22Rv1 (cell line): ENCODE results near the gene JPH3.

ENCODE experiments used
- H3K27ac ChIP-seq: fragments of 450-650 bp; 2 replicates; pipeline ENCODE4 v1.5.1; 2017
- ZFX ChIP-seq: fragments of 450-650 bp; IDR thresholded peaks from 2 replicates; pipeline ENCODE4 v1.6.1; 2017; ENCODE audit warnings: antibody characterized with exemption, borderline replicate concordance
- TF ChIP-seq, protein P1 (sequence below): fragments of 450-650 bp; IDR thresholded peaks from 2 replicates; pipeline ENCODE4 v1.5.1; 2017; ENCODE audit warnings: mild to moderate bottlenecking

JPH3 gene

DNA sequence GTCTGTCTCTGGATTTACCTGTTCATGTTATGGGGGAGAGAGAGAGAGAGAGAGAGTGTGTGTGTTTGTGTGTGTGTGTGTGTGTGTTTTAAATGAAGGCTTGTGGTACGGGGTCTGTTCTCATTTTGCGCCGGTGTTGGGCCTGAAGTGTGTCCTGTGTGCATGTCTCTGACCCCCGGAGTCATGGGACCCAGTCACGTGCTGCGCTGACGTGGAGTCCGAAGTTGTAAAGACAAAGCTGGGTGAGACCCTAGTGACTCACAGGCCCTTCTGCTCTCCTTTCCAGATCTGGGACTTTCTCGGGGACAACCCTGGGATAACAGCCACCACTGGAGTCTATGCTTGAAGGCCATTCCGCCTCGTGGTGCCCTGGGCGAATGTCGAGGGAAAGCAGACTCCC, 35.0 kb downstream of the JPH3 start:
- no peak for TF ChIP-seq ZFX
- TF ChIP-seq, protein P1, sequence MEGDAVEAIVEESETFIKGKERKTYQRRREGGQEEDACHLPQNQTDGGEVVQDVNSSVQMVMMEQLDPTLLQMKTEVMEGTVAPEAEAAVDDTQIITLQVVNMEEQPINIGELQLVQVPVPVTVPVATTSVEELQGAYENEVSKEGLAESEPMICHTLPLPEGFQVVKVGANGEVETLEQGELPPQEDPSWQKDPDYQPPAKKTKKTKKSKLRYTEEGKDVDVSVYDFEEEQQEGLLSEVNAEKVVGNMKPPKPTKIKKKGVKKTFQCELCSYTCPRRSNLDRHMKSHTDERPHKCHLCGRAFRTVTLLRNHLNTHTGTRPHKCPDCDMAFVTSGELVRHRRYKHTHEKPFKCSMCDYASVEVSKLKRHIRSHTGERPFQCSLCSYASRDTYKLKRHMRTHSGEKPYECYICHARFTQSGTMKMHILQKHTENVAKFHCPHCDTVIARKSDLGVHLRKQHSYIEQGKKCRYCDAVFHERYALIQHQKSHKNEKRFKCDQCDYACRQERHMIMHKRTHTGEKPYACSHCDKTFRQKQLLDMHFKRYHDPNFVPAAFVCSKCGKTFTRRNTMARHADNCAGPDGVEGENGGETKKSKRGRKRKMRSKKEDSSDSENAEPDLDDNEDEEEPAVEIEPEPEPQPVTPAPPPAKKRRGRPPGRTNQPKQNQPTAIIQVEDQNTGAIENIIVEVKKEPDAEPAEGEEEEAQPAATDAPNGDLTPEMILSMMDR: no peak
- no peak overlapping the region for H3K27ac ChIP-seq

DNA sequence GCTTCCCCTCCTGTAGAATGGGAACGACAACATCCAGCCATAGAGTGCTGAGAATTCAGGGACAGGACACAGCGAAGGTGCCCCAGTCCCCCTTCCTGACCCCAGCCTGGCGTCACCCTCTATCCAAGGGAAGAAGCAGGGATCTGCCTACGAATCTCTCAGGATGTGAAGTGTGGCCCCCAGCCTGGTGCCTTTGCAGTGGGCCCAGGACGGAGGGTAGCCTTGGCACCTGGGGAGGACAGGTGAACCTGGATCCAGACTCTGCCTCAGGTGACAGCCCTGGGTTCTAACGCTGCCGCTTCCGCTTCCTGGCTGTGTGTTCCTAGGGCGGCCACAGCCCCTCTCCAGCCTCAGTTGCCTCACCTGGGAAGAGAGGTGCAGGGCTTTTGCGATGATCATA, 36.4 kb downstream of the JPH3 start:
- TF ChIP-seq, protein P1: no peak
- no peak for TF ChIP-seq ZFX
- H3K27ac ChIP-seq: no peak overlapping the region

DNA sequence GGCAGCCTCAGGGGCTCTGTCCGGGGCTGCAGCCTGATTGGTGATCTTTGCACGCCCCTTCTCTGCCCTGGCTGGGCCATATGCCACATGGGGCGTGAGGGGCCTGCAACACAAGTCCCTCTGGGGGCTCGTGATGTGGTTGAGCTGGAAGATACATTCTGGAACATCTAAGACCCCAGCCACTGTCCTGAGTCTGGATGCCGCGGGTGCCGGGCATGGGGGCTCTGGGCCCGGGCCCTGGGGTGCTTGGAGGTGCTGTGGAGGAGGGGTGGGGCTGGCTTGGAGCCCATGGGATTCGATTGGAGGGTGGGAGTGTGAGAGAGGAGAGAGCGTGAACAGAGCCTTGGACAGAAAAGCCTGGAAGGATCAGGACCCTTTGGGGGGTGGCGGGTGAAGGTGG, 39.4 kb downstream of the JPH3 start:
- TF ChIP-seq ZFX: no peak
- TF ChIP-seq, protein P1: no peak

DNA sequence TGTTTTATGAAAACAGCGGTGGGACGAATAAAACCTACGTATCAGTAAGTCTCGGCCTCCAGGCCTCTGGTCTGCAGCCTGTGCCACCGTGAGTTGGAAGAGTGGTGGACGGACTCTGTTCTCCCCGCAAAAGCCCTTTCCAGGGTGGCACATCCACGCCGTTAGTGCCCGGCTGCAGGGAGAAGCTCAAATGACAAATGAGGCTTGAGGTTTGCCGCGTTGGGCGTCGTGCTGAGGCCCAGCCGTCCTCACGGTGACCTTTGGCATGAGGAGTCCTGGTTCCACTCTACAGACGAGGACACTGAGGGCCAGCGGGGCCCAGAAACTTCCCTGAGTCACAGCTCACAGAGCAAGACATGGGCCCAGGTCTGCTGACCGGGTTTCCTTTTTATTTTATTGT, 40.2 kb downstream of the JPH3 start:
- H3K27ac ChIP-seq: no peak overlapping the region
- TF ChIP-seq ZFX: no peak
- TF ChIP-seq, protein P1: no peak

More for the DNA sequence above, 39.4 kb downstream of the JPH3 start:
- no peak overlapping the region for H3K27ac ChIP-seq

DNA sequence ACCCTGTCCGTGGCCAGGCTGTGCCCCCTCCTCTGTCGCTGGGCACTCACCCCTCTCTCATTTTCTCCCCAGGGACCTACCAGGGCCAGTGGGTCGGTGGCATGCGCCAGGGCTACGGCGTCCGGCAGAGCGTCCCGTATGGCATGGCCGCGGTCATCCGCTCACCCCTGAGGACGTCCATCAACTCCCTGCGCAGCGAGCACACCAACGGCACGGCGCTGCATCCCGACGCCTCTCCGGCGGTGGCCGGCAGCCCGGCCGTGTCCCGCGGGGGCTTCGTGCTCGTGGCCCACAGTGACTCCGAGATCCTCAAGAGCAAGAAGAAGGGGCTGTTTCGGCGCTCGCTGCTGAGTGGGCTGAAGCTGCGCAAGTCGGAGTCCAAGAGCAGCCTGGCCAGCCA, 41.9 kb downstream of the JPH3 start:
- TF ChIP-seq, protein P1: no peak
- H3K27ac ChIP-seq: no peak overlapping the region

DNA sequence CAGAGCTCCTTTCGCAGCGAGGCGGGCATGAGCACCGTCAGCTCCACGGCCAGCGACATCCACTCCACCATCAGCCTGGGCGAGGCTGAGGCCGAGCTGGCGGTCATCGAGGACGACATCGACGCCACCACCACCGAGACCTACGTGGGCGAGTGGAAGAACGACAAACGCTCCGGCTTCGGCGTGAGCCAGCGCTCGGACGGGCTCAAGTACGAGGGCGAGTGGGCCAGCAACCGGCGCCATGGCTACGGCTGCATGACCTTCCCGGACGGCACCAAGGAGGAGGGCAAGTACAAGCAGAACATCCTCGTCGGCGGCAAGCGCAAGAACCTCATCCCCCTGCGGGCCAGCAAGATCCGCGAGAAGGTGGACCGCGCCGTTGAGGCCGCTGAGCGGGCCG, 42.3 kb downstream of the JPH3 start:
- H3K27ac ChIP-seq: no peak overlapping the region
- TF ChIP-seq, protein P1: no peak
- no peak for TF ChIP-seq ZFX

DNA sequence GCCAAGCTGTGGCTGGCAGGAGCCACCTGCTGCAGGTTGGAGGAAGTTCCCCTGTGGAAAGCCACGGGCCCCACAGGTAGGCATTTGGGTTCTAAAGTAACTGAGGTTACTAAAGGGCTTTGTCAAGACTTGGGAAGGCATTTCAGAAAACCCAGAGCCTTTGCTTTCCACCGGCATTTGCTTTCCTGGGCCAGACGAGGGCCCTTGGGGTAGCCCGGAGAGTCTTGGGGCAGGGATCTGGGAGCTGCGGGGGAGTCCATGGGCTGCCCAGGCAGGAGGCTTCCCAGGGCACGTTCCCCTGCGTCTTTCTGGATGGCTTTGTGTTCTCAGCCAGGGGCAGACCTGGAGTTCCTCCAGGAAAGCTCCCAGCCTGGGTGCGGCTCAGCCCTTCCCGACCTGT, 43.5 kb downstream of the JPH3 start:
- no peak for TF ChIP-seq ZFX
- TF ChIP-seq, protein P1: no peak
- no peak overlapping the region for H3K27ac ChIP-seq
